T-helper 1 cell treated with Interleukin-12 subunit alpha and Interleukin-12 subunit beta and Interleukin-4 antibody, amounts not matched to agents 30 ng/mL and 1 ng/mL, for 36 hours (primary cell): ENCODE data around the gene IGF1R. TPM values are rescaled to one million over a fixed set of nuclear protein-coding genes. Genes with fewer than 3 reads are reported as not detected.

Experiments used
- intact Hi-C: fragments of 100-400 bp; cut with micrococcal nuclease; formaldehyde crosslinking; loops from one replicate; pipeline ENCODE4 v1.15.1; 2024
- total RNA-seq: library from RNA; stranded (reverse); gene quantifications from 2 replicates; pipeline ENCODE4 v1.2.3, GENCODE V29; 2022

Gene IGF1R
- total RNA-seq, 1 donor from 2014 or later, result 21.5 TPM

- intact Hi-C loops, result no loop called here
Measured at GRCh38 chr15:98937413-98938104, 289.2 kb downstream of the IGF1R start.

- intact Hi-C loops, result no loop called here
Measured at GRCh38 chr15:98938105-98938417, 289.7 kb downstream of the IGF1R start.

- intact Hi-C loops, result no loop called here
Measured at GRCh38 chr15:98938799-98939198, 290.5 kb downstream of the IGF1R start.

- intact Hi-C loops, result no loop called here
Measured at GRCh38 chr15:98939311-98940080, 291.2 kb downstream of the IGF1R start.

GRCh38 chr15:98941595-98942255 lies 293.4 kb downstream of the IGF1R start:
- intact Hi-C loops, result no loop called here

GRCh38 chr15:98942431-98942830 lies 294.1 kb downstream of the IGF1R start:
- intact Hi-C loops, result no loop called here

GRCh38 chr15:98943051-98943508 lies 294.7 kb downstream of the IGF1R start:
- intact Hi-C loops, result no loop called here

- intact Hi-C loops, result no loop called here
Measured at GRCh38 chr15:98943601-98944151, 295.3 kb downstream of the IGF1R start.

GRCh38 chr15:98946301-98947255 lies 298.2 kb downstream of the IGF1R start:
- intact Hi-C loops, result no loop called here

- intact Hi-C loops, result no loop called here
Measured at GRCh38 chr15:98948456-98948855, 300.1 kb downstream of the IGF1R start.

- intact Hi-C loops, result no loop called here
Measured at GRCh38 chr15:98948941-98949340, 300.6 kb downstream of the IGF1R start.

- intact Hi-C loops, result no loop called here
Measured at GRCh38 chr15:98949624-98950023, 301.3 kb downstream of the IGF1R start.

GRCh38 chr15:98950248-98950647 lies 301.9 kb downstream of the IGF1R start:
- intact Hi-C loops, result no loop called here

- intact Hi-C loops, result no loop called here
Measured at GRCh38 chr15:98951004-98951403, 302.7 kb downstream of the IGF1R start.

GRCh38 chr15:98951493-98952320 lies 303.4 kb downstream of the IGF1R start:
- intact Hi-C loops, result no loop called here

- intact Hi-C loops, result no loop called here
Measured at GRCh38 chr15:98952381-98952803, 304.1 kb downstream of the IGF1R start.

GRCh38 chr15:98953000-98953787 lies 304.9 kb downstream of the IGF1R start:
- intact Hi-C loops, result no loop called here

- intact Hi-C loops, result no loop called here
Measured at GRCh38 chr15:98953968-98954367, 305.6 kb downstream of the IGF1R start.

- intact Hi-C loops, result no loop called here
Measured at GRCh38 chr15:98954411-98954810, 306.1 kb downstream of the IGF1R start.
